ENCODE results near the gene DAND5. TPM values are rescaled to one million over a fixed set of nuclear protein-coding genes. Genes with fewer than 3 reads are reported as not detected.

The DAND5 gene
- total and polyA plus RNA-seq, 2 of the 13 experiments (the other 11 are each of a cell fraction or from before 2014, with no cell fraction given) = 0.04 TPM; not detected in 1

GRCh38 chr19:12996406-12997094 lies 27.2 kb downstream of the DAND5 start (continued):
- TF ChIP-seq HOXA7 (CRISPR knock-in tag; IDR thresholded peaks at IDR 0.05) (no peak), ZNF17 (CRISPR knock-in tag; IDR thresholded peaks at IDR 0.05) (no peak), KDM3A (CRISPR knock-in tag; IDR thresholded peaks at IDR 0.05; ENCODE audit: low read depth) (no peak), NR3C1 (CRISPR knock-in tag; IDR thresholded peaks at IDR 0.05) (no peak), ZNF296 (CRISPR knock-in tag; conservative IDR thresholded peaks at IDR 0.05) (no peak), EEA1 (CRISPR knock-in tag; IDR thresholded peaks at IDR 0.05; ENCODE audit: borderline replicate concordance) (no peak), HOXD1 (CRISPR knock-in tag; IDR thresholded peaks at IDR 0.05) (no peak), ZNF598 (CRISPR knock-in tag; IDR thresholded peaks at IDR 0.05; ENCODE audit: borderline replicate concordance) (peak; percentile 86; the same call in 1 of the 2 replicates), AKAP8 (CRISPR knock-in tag; IDR thresholded peaks at IDR 0.05) (no peak; the same call in 1 of the 2 replicates), SOX6 (IDR thresholded peaks at IDR 0.05) (no peak), SOX6 (CRISPR knock-in tag; IDR thresholded peaks at IDR 0.05) (no peak), STAG1 (CRISPR knock-in tag; IDR thresholded peaks at IDR 0.05) (peak; percentile 48; the same call in 1 of the 2 replicates), ZNF619 (CRISPR knock-in tag; IDR thresholded peaks at IDR 0.05) (peak; percentile 20; the same call in 1 of the 2 replicates), ZNF790 (CRISPR knock-in tag; IDR thresholded peaks at IDR 0.05; ENCODE audit: borderline replicate concordance) (no peak), SAFB2 (CRISPR knock-in tag; IDR thresholded peaks at IDR 0.05; ENCODE audit: borderline replicate concordance, low read depth) (no peak), BORCS8-MEF2B (CRISPR knock-in tag; IDR thresholded peaks at IDR 0.05) (no peak), ZNF431 (CRISPR knock-in tag; IDR thresholded peaks at IDR 0.05; ENCODE audit: borderline replicate concordance, low read depth) (no peak), SKI (IDR thresholded peaks at IDR 0.05; ENCODE audit: partially characterized antibody) (no peak), PBX3 (CRISPR knock-in tag; IDR thresholded peaks at IDR 0.05; ENCODE audit: borderline replicate concordance) (no peak), ATF7 (IDR thresholded peaks at IDR 0.05) (no peak), ATF7 (CRISPR knock-in tag; IDR thresholded peaks at IDR 0.05) (no peak), TBX3 (IDR thresholded peaks at IDR 0.05; ENCODE audit: borderline replicate concordance) (no peak), NFYC (CRISPR knock-in tag; IDR thresholded peaks at IDR 0.05) (no peak), ARHGAP35 (CRISPR knock-in tag; IDR thresholded peaks at IDR 0.05; ENCODE audit: borderline replicate concordance) (peak; percentile 77; the same call in 1 of the 2 replicates), FOXA3 (CRISPR knock-in tag; IDR thresholded peaks at IDR 0.05) (no peak), SUZ12 (IDR thresholded peaks at IDR 0.05; ENCODE audit: low read depth, low read length) (no peak)
- TF ChIP-seq, protein P1, sequence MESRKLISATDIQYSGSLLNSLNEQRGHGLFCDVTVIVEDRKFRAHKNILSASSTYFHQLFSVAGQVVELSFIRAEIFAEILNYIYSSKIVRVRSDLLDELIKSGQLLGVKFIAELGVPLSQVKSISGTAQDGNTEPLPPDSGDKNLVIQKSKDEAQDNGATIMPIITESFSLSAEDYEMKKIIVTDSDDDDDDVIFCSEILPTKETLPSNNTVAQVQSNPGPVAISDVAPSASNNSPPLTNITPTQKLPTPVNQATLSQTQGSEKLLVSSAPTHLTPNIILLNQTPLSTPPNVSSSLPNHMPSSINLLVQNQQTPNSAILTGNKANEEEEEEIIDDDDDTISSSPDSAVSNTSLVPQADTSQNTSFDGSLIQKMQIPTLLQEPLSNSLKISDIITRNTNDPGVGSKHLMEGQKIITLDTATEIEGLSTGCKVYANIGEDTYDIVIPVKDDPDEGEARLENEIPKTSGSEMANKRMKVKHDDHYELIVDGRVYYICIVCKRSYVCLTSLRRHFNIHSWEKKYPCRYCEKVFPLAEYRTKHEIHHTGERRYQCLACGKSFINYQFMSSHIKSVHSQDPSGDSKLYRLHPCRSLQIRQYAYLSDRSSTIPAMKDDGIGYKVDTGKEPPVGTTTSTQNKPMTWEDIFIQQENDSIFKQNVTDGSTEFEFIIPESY (CRISPR knock-in tag; IDR thresholded peaks at IDR 0.05) = no peak
- TF ChIP-seq, protein P2, sequence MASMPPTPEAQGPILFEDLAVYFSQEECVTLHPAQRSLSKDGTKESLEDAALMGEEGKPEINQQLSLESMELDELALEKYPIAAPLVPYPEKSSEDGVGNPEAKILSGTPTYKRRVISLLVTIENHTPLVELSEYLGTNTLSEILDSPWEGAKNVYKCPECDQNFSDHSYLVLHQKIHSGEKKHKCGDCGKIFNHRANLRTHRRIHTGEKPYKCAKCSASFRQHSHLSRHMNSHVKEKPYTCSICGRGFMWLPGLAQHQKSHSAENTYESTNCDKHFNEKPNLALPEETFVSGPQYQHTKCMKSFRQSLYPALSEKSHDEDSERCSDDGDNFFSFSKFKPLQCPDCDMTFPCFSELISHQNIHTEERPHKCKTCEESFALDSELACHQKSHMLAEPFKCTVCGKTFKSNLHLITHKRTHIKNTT (CRISPR knock-in tag; IDR thresholded peaks at IDR 0.05) = no peak
- TF ChIP-seq, protein P3, sequence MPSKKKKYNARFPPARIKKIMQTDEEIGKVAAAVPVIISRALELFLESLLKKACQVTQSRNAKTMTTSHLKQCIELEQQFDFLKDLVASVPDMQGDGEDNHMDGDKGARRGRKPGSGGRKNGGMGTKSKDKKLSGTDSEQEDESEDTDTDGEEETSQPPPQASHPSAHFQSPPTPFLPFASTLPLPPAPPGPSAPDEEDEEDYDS (CRISPR knock-in tag; IDR thresholded peaks at IDR 0.05) = no peak

Data from HepG2 (cell line).